IPS DF 4.7 (cell line): ENCODE measurements around the gene SORCS2.

Experiments used
- DNase-seq: peaks from one replicate; pipeline ENCODE4 v3.0.0-alpha.2; 2013; ENCODE audit warnings: low spot score; ENCODE audit errors: extremely low read depth

The SORCS2 gene

DNA sequence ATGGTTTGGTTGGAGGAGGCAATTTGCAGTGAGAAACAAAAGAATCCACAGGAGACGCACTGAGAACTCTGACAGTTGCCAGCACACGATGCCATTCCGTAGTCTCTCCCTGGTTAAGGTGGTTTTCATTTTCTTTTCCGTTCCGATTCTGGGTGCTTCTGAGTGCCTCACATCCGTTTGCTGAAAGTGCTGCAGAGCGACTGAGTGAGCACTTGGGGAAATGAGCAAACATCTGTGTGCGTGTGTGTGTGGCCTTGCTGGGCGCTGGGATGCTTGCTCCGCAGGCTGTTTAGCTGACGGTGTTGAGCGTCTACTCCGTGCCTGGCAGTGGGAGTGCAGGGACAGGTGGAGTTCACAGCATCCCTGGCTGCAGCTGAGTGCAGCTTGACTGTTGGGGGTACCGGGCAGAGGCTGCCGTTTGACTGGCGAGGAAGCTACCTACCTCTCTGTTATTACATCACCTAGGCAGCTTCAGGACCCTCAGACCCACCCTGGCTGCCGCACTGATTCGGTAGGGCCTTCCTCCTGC is 49.3 kb downstream of the SORCS2 start:
- no peak for DNase-seq

DNA sequence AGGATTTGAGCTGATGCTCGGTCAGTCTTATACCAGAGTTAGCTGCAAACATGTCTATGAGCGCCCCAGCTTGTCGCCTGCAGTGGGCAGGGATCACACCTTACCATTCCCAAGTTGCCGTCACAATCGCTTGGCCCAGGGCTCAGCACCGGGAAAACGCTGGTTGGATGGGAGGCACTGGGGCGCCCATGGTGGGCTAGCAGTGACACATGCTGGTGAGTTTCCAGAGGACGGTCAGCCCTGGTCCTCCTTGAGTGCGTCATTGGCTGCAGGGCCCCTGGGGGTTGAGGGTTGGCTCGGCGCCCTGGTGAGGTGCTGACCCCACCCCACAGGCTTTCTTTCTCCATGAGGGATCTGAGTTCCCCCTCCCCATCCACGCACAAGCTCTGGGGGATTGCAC is 50.4 kb downstream of the SORCS2 start:
- no peak for DNase-seq

DNA sequence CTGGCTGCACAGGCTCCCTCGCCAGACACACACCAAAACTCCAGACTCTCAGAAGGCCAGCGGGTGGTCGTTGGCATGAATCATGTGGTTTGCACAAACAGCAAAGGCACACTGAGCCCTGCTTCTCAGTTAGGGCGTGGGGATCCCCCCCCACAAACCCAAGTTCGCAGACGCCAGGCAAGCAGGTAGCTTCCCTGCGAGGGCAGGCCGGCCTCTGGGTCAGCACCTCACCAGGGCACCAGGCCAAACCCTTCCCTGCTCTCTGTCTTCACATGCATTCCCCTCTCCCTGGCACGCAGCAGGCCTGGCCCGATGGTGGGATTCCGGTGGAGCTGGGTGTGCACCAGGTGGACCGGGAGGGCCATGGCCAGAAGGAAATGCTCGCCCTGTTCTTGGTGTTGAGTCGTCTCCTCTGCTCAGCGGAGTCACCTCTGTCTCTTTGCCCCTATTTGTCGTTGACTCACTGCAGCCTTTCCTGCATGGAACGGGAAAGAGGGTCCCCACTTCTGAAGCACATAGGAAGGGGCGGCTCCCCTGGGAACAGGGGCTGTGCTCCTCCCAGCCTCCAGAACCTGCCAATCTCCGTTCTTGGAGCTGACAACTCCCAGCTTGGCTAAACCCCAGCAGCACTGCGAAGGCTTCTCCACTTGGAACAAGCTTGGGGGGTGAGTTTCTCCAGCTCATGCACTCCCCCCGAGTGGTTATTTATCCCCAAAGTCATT is 51.4 kb downstream of the SORCS2 start:
- no peak for DNase-seq

DNA sequence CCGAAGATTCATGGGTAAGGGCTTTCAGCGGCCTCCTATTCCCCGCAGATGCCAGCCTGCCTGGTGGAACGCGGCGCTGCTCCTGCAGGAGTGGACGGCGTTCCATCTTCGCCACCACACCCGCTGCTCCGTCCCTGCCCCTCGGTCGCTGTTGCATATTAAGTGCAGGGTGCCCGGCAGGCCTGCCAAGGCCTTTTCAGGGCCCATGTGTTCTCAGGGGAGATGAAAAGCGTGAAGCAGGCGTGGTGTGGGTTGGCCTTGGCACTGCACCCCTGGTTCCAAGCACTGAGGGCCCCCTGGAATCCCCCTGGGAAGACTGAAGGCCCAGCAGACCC is 52.0 kb downstream of the SORCS2 start:
- no peak for DNase-seq

DNA sequence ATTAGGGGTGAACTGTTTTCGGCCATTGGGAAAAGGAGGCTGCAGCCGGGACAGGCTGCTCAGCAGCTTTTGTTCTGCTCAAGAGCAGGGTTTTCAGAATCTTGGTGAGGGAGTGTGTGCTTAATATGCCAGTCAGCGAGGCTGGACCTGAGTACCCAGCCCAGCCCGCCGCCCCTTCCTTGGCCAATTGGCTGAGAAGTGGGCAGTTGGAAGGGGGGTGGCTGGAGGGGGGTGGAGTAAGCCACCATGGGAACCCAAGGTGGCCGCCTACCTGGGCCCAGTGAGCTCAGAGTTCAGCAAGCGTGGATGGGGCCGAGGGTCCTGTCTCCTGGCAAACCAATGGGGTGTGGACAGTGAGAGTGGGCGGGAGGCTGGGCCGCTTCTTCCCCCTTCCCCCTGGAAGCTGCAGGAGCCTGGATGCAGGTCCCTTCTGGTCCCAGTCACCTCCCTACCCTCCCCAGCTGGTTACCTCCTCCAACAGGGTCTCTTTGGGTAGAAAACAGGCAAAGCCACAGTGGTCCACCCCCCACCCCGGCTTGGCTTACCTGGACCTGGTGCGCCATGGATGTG is 52.5 kb downstream of the SORCS2 start:
- no peak for DNase-seq

DNA sequence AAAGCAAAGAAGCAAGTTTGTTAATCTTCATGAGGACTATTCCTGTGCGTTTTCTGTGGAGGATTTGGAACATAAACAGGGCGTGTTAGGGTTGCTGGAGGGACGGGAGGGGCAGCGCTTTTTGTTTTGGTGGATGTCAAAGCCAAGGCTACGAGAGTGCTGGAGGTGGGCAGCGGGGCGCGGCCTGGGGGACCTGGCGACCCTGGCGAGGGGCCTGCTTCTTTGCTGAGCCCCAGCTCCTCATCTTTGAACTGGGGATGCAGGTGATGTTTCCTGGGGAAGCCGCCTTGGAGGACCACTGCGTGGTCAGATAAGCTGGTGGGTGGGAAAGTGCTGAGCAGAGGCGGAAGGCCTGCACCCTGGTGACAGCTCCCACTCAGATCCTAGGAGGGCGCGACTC is 55.2 kb downstream of the SORCS2 start:
- DNase-seq = no peak

DNA sequence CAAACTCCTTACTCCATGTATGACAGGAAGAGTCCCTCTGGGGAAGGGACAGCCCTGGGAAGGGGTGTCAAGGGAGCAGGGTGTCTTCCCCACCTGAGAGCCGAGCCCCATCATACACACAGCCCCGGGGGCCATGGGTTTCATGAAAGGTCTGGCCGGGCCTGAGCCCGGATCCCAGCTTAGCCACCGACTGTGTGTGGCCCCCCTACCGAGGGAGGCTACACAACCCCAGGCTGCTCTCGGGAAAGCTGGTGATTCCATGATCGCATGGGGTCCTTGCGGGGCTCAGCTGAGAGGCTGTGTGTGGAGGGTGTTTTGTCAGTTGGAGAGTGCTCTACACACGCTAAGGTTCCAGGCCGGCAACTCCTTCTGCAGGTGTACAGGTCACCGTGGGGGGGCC is 55.6 kb downstream of the SORCS2 start:
- no peak for DNase-seq

DNA sequence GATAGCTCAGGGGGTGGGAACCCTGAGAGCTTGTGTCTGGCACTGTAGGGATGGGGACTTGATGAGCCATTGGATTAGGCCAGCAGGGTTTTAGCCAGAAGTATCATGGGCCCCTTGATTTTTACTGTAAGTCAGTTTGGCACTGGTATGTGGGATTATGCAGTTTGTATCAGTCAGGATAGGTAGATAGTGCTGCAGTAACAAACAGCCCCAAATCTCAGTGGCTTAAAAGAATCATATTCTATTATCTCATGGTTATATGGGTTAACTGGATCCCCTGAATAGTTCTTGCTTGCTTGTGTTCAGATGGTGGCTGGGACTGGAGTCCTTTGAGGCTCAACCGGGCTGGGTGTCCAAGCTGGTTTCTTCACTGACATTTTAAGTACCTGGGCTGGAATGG is 56.5 kb downstream of the SORCS2 start:
- DNase-seq = no peak

DNA sequence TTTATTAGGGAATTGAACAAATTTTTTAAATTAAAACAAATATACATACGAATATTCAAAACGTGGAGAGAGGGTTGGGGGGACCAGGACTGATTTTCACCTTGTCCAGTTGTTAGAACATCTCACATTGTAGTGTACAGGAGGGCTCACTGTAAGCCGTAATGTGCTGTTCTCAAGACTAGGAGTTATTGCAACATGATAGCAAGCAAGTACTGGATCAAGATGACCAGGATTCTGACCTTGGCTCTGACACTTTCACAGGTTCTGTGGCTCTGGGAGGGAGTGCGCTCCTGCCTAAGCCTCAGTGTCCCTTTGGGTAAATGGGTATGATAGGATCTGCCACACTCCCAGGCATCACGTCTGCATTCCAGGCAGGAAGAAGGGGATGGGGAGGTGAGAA is 59.0 kb downstream of the SORCS2 start:
- no peak for DNase-seq

DNA sequence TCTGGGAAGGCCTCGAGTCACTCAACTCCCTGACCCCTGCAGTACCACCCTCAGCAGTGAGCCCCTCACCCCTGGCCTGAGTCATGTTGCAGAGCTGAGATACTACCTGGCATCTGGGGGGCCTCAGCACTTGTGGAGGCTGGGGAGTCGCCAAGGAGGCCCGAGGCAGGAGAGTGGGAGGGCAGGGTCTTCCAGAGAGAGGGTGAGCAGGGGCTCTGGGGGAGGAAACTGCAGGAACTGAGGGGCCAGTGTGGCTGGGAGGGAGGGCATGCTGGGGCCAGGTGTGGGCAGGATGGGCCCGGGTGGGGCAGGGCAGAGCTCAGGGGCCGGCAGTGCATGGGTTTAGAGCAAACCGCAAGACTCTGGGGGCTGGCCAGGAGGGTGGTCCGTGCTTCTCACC is 59.7 kb downstream of the SORCS2 start:
- no peak for DNase-seq

DNA sequence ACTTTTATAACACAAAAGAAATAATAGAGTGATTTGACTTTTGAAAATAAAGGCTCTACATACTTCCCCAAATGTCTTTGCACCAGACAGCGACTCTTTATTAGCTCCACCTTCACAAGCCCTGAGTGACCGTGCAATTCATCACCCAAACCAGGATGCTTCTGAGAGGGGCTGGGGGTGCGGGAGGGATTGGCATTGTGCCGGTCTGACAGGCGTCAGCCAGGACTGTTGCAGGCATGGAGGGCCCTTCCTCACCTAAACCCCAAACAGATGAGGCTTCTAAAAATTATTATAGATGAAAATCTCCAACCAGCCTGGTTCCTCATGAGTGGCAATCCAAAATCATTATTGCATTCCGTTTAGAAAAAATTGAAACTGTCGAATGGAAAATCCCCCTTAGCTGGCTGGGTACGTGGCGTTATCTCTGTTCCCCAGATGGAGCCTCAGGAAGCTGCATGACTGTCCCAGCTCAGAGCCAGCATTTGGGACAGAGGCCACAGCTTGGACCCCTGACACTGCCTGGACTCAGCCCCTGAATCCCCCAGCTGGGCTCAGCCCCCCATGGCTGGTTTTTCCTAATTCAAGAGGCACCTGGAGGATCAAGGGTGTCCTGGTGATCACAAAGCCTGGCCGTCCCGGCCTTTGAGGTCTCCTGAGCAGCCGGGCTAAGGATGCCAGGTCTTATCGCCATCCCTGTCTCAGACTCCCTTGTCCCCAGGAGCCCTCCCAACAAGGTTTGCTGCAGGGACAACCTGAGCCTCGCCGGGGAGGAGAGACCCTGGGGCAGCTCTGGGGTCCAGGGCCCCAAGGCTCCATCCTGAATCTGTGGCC is 60.4 kb downstream of the SORCS2 start:
- DNase-seq = no peak

DNA sequence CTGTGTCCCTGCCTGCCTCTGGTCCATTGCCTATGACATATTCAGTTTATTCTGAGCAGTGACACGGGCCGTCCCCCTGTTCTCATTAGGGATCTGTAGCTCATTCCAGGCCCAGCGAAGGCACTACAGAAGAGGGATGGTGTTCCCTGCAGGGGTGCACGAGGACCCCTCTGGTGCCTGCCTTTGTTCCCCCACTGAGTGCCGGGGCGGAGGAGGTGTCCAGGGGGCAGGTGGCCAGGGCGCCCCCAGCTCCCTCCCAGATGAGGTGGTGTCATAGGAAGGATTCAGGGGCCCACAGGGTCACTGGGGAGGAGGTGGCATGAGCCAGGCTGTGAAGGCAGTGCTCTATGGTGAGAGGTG is 61.0 kb downstream of the SORCS2 start:
- DNase-seq = no peak

DNA sequence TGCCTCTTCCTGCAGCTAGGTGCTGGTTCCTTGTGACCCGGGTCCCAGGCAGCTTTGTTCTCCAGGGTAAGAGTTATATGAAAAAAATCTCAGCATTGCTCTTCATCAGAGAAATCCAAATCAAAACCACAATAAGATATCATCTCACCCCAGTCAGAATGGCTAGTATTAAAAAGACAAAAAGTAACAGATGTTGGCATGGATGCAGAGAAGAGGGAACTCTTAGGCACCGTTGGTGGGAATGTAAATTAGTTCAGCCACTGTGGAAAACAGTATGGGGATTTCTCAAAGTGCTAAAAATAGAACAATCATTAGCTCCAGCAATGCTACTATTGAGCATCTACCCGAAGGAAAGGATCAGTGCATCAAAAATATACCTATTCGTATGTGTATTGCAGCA is 61.5 kb downstream of the SORCS2 start:
- DNase-seq = no peak

DNA sequence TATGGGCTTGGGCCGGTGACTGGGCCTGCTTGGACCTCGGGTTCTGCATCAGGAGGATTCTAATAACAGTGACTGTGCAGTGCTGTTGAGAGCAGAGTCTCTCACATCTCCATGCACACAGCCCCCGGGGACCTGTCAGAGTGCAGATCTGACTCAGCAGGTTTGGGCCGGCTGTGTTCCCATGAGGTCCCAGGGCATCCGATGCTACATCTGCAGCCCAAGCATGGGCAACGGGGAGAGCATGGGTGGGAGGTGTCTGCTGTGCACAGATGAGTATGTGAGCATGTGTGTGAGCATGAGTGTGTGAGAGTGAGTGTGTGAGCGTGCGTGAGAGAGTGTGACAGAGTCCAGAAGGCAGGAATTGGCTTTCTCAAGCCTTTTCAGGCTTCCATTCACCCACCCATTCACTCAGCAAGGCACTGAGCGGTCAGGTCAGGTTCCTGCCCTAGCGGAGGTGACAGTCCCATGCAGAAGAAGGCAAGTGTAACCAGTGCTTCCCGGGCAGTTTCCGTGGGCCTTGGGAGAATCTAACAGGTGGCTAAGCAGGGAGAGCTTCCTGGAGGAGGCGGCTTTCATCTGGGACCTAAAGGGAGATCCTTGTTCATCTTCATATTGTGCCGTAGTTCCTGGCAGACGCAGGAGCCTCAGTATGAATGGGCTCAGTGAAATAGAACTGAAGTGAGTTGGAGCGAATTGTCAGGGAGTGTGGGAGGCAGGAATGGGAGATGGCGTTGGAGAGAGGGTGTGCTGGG is 62.6 kb downstream of the SORCS2 start:
- DNase-seq = no peak

DNA sequence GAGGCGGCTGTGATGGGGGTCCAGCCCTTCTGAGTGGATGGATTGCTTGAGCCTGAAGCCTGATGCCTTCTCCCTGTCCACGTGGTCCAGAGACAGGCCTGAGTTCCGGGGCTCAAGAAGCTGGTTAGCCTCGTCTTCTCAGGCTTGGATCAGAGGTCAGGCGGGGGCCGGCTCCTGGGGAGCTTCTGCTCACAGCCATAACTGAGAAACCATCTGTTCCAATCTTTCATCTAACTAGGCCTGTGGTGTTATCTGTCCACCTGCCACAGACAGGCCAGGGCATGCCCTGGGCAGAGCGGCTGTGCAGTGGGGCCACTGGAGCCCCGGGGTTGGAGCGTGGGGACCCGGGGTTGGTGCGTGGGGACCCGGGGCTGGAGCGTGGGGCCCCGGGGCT is 63.1 kb downstream of the SORCS2 start:
- DNase-seq = no peak

DNA sequence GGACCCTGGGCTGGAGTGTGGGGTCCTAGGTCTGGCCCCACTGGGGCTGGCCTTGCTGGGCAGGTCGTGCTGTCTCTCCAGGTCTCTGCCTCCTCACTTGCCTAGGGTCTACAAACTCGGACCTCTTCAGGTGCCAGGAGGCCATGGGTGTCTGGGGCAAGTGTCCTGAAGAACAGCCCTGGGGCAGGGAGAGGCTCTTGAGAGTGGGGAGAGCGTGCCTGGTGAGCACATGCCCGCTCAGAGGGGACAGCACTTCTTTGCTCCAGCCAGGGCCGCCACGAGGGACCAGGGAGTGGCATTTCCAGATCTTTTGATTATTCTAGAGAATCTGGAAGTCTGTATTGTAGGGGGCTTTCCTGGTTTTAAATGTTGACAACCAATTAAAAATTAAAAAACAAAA is 63.7 kb downstream of the SORCS2 start:
- DNase-seq = no peak

DNA sequence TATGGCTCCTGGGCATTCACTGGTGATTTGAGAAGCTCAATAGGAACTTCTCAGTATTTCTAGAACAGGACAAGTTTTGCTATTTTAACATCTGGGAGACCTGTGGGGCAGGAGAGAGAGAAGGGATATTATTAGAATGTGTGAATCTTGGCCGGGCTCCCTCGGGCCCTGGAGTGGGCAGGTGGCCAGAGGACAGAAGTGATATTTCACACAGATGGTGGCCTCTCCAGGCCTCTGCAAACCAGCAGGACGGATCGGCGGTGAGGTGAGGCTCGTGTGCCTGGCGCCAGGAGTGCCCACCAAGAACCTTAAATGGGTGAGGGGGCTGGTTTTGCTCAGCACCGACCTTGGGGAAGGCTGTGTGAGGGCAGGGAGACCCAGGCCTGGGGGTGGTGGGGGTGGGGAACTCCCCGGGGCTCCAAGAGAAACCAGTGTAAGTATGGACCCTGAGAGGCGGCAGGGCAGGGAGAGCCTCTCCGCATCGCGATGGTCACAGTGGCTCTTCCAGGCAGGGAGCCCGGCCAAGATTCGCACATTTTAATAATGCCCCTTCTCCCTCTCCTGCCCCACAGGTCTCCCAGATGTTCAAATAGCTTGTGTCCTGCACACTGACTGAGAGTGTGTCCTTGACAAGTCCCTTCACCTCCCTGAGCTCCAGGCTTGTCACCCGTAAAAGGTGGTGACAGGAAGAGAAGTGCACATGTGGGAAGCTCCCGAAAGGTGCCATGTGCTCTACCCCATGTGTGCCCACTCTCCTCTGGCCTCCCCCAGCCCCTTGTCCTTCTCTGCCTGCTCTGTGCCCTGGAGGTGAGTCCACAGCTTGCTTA is 64.9 kb downstream of the SORCS2 start:
- no peak for DNase-seq

DNA sequence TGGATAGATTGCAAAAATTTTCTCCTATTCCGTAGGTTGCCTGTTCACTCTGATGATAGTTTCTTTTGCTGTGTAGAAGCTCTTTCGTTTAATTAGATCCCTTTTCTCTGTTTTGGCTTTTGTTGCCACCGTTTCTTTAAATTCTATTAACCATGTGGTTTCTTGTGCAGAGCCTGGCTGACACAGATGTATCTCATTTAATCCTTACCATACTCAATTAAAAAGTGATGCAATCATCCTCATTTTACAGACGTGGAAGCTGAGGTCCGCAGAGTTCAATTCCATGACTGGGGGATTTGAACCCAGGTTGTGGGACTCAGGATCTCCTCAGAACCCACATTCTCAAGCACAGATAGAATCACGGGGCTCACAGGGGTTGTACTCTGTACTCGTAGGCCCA is 66.7 kb downstream of the SORCS2 start:
- DNase-seq = no peak

DNA sequence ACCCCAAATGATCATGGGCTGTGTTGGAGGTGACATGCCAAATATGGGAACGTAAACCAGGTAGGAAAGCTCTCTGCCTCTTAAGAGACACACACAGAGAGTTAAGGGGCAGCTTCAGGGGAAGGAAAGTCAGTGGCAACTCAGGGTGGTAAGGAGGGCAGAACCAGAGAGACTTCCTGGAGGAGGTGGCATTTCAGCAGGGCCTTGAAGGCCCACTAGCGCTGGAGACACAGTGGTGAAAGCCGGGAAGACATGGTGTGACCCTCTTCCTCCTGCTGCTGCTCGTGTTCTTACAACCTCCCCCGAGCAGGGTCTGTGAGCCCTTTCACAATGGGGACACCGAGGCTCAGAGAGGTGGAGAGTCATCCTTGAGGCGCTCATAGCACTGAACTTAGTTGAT is 68.2 kb downstream of the SORCS2 start:
- DNase-seq = no peak

DNA sequence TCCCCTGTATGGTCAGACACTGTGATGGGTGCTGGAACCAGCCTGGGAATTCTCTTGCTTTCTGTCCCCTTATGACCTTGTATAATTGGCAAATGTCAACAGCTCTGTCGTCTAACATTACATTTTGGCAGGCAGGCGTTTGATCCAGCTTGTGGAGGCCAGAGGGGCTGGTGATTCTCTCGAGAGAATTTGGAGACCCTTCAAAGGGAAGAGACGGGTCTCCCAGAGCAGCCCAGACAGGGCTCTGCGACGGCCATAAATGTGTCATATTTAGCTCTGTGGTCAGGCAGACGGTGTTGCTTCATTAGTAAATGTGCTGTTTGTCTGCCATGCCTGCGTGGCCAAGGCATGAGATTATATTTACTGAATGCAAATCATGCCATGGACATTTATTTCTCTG is 68.7 kb downstream of the SORCS2 start:
- DNase-seq = no peak

DNA sequence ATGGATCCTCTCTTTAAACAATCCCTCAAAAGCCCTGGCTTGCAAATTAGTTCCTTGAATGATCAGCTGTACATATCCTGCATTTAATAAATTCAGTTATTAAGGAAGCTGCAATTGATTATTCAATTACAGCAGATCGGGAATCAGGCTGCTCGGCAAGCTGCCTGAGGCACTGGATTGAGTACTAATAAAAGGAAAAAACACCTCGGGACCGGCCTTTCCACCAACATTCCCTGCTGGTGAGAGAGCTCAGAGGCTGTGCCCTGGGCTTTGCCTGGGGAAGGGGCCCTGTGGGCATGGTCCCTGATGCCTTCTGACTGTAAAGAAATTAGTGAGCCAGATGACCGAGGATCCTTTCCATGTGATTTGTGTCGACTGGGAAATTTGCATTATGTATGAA is 69.2 kb downstream of the SORCS2 start:
- DNase-seq = no peak
